OCI-LY3 (cell line): ENCODE results near the gene NTNG2.

Experiments used
- H2AFZ ChIP-seq: fragments of 200-600, 300-600 bp; shearing (Covaris generic); 2 replicates; pipeline ENCODE4 v1.6.0; 2014; ENCODE audit warnings: antibody characterized with exemption, low read depth, low read length
- H3K27ac ChIP-seq: fragments of 200-600, 300-600 bp; sonication (generic); 2 replicates; pipeline ENCODE4 v1.5.1; 2014; ENCODE audit warnings: mild to moderate bottlenecking, low read length, moderate library complexity, mixed read lengths
- H3K27me3 ChIP-seq: fragments of 200-600, 300-600 bp; sonication (generic); 2 replicates; pipeline ENCODE4 v1.6.1; 2014; ENCODE audit warnings: low read depth, low read length, mixed read lengths
- H3K36me3 ChIP-seq: fragments of 200-600, 300-600 bp; sonication (generic); replicated peaks from 2 replicates; pipeline ENCODE3; 2014; ENCODE audit warnings: low read depth, low read length, mixed read lengths
- H3K4me1 ChIP-seq: fragments of 300-600, 200-600 bp; sonication (generic); 2 replicates; pipeline ENCODE4 v1.6.1; 2014; ENCODE audit warnings: low read length, mixed read lengths
- H3K4me2 ChIP-seq: fragments of 200-600, 300-600 bp; sonication (generic); 2 replicates; pipeline ENCODE4 v1.6.1; 2014; ENCODE audit warnings: low read length, mixed read lengths
- H3K4me3 ChIP-seq: fragments of 300-600, 200-600 bp; sonication (generic); 2 replicates; pipeline ENCODE4 v1.5.1; 2014; ENCODE audit warnings: antibody characterized with exemption, mild to moderate bottlenecking, low read length, moderate library complexity
- H3K79me2 ChIP-seq: fragments of 300-600, 200-600 bp; shearing (Covaris generic); 2 replicates; pipeline ENCODE4 v1.6.1; 2014; ENCODE audit warnings: mild to moderate bottlenecking, low read length, mixed read lengths
- H3K9ac ChIP-seq: fragments of 300-600, 200-600 bp; shearing (Covaris generic); 2 replicates; pipeline ENCODE4 v1.6.0; 2014; ENCODE audit warnings: mild to moderate bottlenecking, low read length, moderate library complexity
- H3K9me3 ChIP-seq: fragments of 200-600, 300-600 bp; shearing (Covaris generic); 2 replicates; pipeline ENCODE4 v1.6.1; 2014; ENCODE audit warnings: low read length, mixed read lengths; ENCODE audit not compliant: insufficient read depth
- H4K20me1 ChIP-seq: fragments of 200-600, 300-600 bp; sonication (generic); 2 replicates; pipeline ENCODE4 v1.6.1; 2016; ENCODE audit warnings: low read length, mixed read lengths; ENCODE audit not compliant: insufficient read depth
- CTCF ChIP-seq: fragments of 200-600, 300-600 bp; sonication (generic); IDR thresholded peaks from 2 replicates; pipeline ENCODE4 v1.5.1; 2014; ENCODE audit warnings: antibody characterized with exemption, low read length, low read depth
- EZH2phosphoT487 ChIP-seq: fragments of 200-600 bp; shearing (Covaris generic); IDR thresholded peaks from 2 replicates; pipeline ENCODE4 v1.6.1; 2018; ENCODE audit warnings: antibody characterized with exemption, mixed run types, low read depth

Gene NTNG2

GRCh38 chr9:132235125-132235524, 73.3 kb downstream of the NTNG2 start:
- peaks cover 3% of the 10 kb centered on the region; the same call in 1 of the 2 replicates for H3K4me1 ChIP-seq
- no peak overlapping the region for H3K4me3 ChIP-seq
- no peaks in the 10 kb centered on the region for H3K79me2 ChIP-seq
- no peaks in the 10 kb centered on the region for H3K9me3 ChIP-seq
- no peaks in the 10 kb centered on the region for H3K36me3 ChIP-seq
- H3K4me2 ChIP-seq: no peak overlapping the region
- H3K27ac ChIP-seq: no peak overlapping the region
- peaks cover 37% of the 10 kb centered on the region for H3K27me3 ChIP-seq
- no peak overlapping the region for H2AFZ ChIP-seq
- no peak overlapping the region for H3K9ac ChIP-seq
- H4K20me1 ChIP-seq: peaks cover 3% of the 10 kb centered on the region; the same call in 1 of the 2 replicates
- TF ChIP-seq CTCF: no peak
- no peak for TF ChIP-seq EZH2phosphoT487

GRCh38 chr9:132235894-132236661, 74.2 kb downstream of the NTNG2 start:
- no peak overlapping the region for H3K4me3 ChIP-seq
- no peaks in the 10 kb centered on the region for H3K79me2 ChIP-seq
- no peaks in the 10 kb centered on the region for H3K36me3 ChIP-seq
- no peak overlapping the region for H3K27ac ChIP-seq
- peaks cover 3% of the 10 kb centered on the region; the same call in 1 of the 2 replicates for H3K4me1 ChIP-seq
- TF ChIP-seq CTCF (peak; percentile 96), EZH2phosphoT487 (no peak)
- no peak overlapping the region for H3K9ac ChIP-seq
- peak overlapping the region; percentile 29; the same call in 1 of the 2 replicates for H3K4me2 ChIP-seq
- peaks cover 6% of the 10 kb centered on the region; the same call in 1 of the 2 replicates for H4K20me1 ChIP-seq
- H3K27me3 ChIP-seq: peaks cover 31% of the 10 kb centered on the region
- no peak overlapping the region for H2AFZ ChIP-seq
- no peaks in the 10 kb centered on the region for H3K9me3 ChIP-seq

GRCh38 chr9:132236662-132237311, 74.9 kb downstream of the NTNG2 start:
- no peaks in the 10 kb centered on the region for H3K79me2 ChIP-seq
- H3K4me2 ChIP-seq: peak overlapping the region; percentile 29; the same call in 1 of the 2 replicates
- H3K4me3 ChIP-seq: no peak overlapping the region
- H3K27me3 ChIP-seq: peaks cover 31% of the 10 kb centered on the region
- peaks cover 6% of the 10 kb centered on the region; the same call in 1 of the 2 replicates for H4K20me1 ChIP-seq
- no peaks in the 10 kb centered on the region for H3K9me3 ChIP-seq
- no peak overlapping the region for H2AFZ ChIP-seq
- H3K27ac ChIP-seq: no peak overlapping the region
- TF ChIP-seq CTCF (0 out of 2 replicates have a peak, but pooled peaks have one; percentile 3), EZH2phosphoT487 (no peak)
- H3K4me1 ChIP-seq: peaks cover 3% of the 10 kb centered on the region; the same call in 1 of the 2 replicates
- no peaks in the 10 kb centered on the region for H3K36me3 ChIP-seq
- H3K9ac ChIP-seq: no peak overlapping the region

GRCh38 chr9:132237481-132237880, 75.6 kb downstream of the NTNG2 start:
- Histone ChIP-seq H3K4me2 (no peak overlapping the region), H3K27me3 (peaks cover 30% of the 10 kb centered on the region), H4K20me1 (peaks cover 6% of the 10 kb centered on the region; the same call in 1 of the 2 replicates), H2AFZ (no peak overlapping the region), H3K9me3 (no peaks in the 10 kb centered on the region), H3K9ac (no peak overlapping the region), H3K4me3 (no peak overlapping the region), H3K27ac (no peak overlapping the region), H3K79me2 (no peaks in the 10 kb centered on the region), H3K4me1 (peaks cover 4% of the 10 kb centered on the region; the same call in 1 of the 2 replicates), H3K36me3 (no peaks in the 10 kb centered on the region)
- TF ChIP-seq CTCF (no peak), EZH2phosphoT487 (no peak)
